Naive thymus-derived CD4-positive, alpha-beta T cell (primary cell): Measurements from ENCODE around the gene ZNF8. TPM values are rescaled to one million over a fixed set of nuclear protein-coding genes. Genes with fewer than 3 reads are reported as not detected.
"Not testable (repeated sequence)": the region's sequence is repeated elsewhere in the genome, so short reads cannot be mapped to it uniquely, and the experiment has no call there.

Experiments used
- ATAC-seq: fragments of 150-1000 bp; cut with Tn5 transposase; 2 replicates; pipeline ENCODE4 v1.10.0; 2021; ENCODE audit warnings: mild to moderate bottlenecking, moderate library complexity
- CTCF ChIA-PET: fragments of 350-600 bp; sonication (Branson Sonifier 250); formaldehyde crosslinking; loops from one replicate; lab custom pipeline; 2021; ENCODE audit warnings: antibody characterized with exemption; lab: Charles Lee
- POLR2A ChIA-PET: fragments of 350-600 bp; sonication (Branson Sonifier 250); formaldehyde crosslinking; loops from one replicate; lab custom pipeline; 2021; ENCODE audit warnings: antibody characterized with exemption, inconsistent platforms; lab: Charles Lee
- DNase-seq, 9 donors: peaks; one replicate each; pipeline versions ENCODE4 v3.0.0 to v3.0.0-alpha.2; 2020 to 2022; ENCODE audit warnings: mixed read lengths in 1 of 9
- H3K27ac ChIP-seq: one replicate; pipeline ENCODE4 v1.7.0; 2013; ENCODE audit warnings: mild to moderate bottlenecking, low read depth, low read length, moderate library complexity
- H3K27me3 ChIP-seq, 2 donors: one replicate each; pipeline ENCODE4 v1.7.0; 2013; ENCODE audit warnings: low read length in 2 of 2, mild to moderate bottlenecking in 2 of 2, moderate library complexity in 2 of 2; ENCODE audit not compliant: control insufficient read depth in 2 of 2, insufficient read depth in 2 of 2
- H3K36me3 ChIP-seq, 3 experiments: 1 replicate in 2 of 3; 2 replicates in 1 of 3; pipeline ENCODE4 v1.7.0; 2013; ENCODE audit warnings: low read length in 3 of 3, mild to moderate bottlenecking in 3 of 3, moderate library complexity in 1 of 3; ENCODE audit not compliant: insufficient read depth in 3 of 3, control insufficient read depth in 2 of 3
- H3K4me1 ChIP-seq, 2 donors: one replicate each; pipeline ENCODE4 v1.7.0; 2013; ENCODE audit warnings: low read length in 2 of 2, mild to moderate bottlenecking in 2 of 2, moderate library complexity in 1 of 2; ENCODE audit not compliant: control insufficient read depth in 2 of 2, insufficient read depth in 2 of 2
- H3K4me3 ChIP-seq: 2 replicates; pipeline ENCODE4 v1.7.0; 2013; ENCODE audit warnings: mild to moderate bottlenecking, low read length
- H3K9me3 ChIP-seq, 3 experiments: 1 replicate in 2 of 3; 2 replicates in 1 of 3; pipeline ENCODE4 v1.7.0; 2013; ENCODE audit warnings: low read length in 3 of 3; ENCODE audit not compliant: control insufficient read depth in 2 of 3
- H3K27ac Mint-ChIP-seq, 9 donors: one replicate each; pipeline ENCODE4 v1.8.0; 2020 to 2022; ENCODE audit warnings: mixed read lengths in 9 of 9, mild to moderate bottlenecking in 8 of 9, moderate library complexity in 5 of 9, inconsistent platforms in 2 of 9
- H3K27me3 Mint-ChIP-seq, 5 donors: one replicate each; pipeline ENCODE4 v1.8.0; 2021 to 2022; ENCODE audit warnings: mixed read lengths in 5 of 5, mild to moderate bottlenecking in 1 of 5
- H3K36me3 Mint-ChIP-seq, 5 donors: one replicate each; pipeline ENCODE4 v1.8.0; 2020 to 2022; ENCODE audit warnings: mixed read lengths in 5 of 5, mild to moderate bottlenecking in 3 of 5, inconsistent platforms in 1 of 5
- H3K4me1 Mint-ChIP-seq, 7 donors: one replicate each; pipeline ENCODE4 v1.8.0; 2020 to 2022; ENCODE audit warnings: mixed read lengths in 7 of 7, mild to moderate bottlenecking in 3 of 7, inconsistent platforms in 1 of 7
- H3K4me3 Mint-ChIP-seq, 10 donors: one replicate each; pipeline ENCODE4 v1.8.0; 2020 to 2022; ENCODE audit warnings: mild to moderate bottlenecking in 10 of 10, mixed read lengths in 10 of 10, moderate library complexity in 6 of 10, inconsistent platforms in 2 of 10
- H3K9me3 Mint-ChIP-seq, 11 donors: one replicate each; pipeline ENCODE4 v1.8.0; 2020 to 2022; ENCODE audit warnings: mixed read lengths in 11 of 11, mild to moderate bottlenecking in 4 of 11, inconsistent platforms in 1 of 11, moderate library complexity in 1 of 11
- intact Hi-C, 2 donors: fragments of 100-400 bp; cut with micrococcal nuclease; formaldehyde crosslinking; loops; one replicate each; pipeline ENCODE4 v1.15.1; 2023
- polyA plus RNA-seq, 2 donors: library from polyadenylated mRNA; unstranded; fragments of 300-500 nt; fragmentation: Illumina TruSeq; gene quantifications; one replicate each; pipeline ENCODE4 v1.2.3, GENCODE V29; 2021
- total RNA-seq, 6 experiments: library from RNA in 5 of 6; stranded (reverse) in 5 of 6; gene quantifications; 1 replicate in 5 of 6; 2 replicates in 1 of 6; pipeline ENCODE4 v1.2.3 and lab custom pipeline; 2021 to 2026

Gene ZNF8
- total and polyA plus RNA-seq, 7 experiments from 2014 or later: 0.97 to 10.5 (median 6.4) TPM

- H3K27me3 Mint-ChIP-seq, ATAC-seq, H3K27ac Mint-ChIP-seq, DNase-seq, POLR2A ChIA-PET, intact Hi-C loops, H3K4me1 ChIP-seq, CTCF ChIA-PET, H3K27me3 ChIP-seq, H3K4me1 Mint-ChIP-seq, H3K27ac ChIP-seq: not testable (repeated sequence)
- Histone ChIP-seq H3K36me3 (peaks cover 11 to 92% (median 11%) of the 10 kb centered on the region in 3 experiments), H3K4me3 (peak overlapping the region; percentile 2), H3K9me3 (peaks cover 34 to 94% (median 56%) of the 10 kb centered on the region in 3 experiments)
- H3K9me3 Mint-ChIP-seq: peaks cover 10 to 100% (median 86%) of the 10 kb centered on the region in 11 donors
- H3K4me3 Mint-ChIP-seq: peak overlapping the region in 2 of 10 donors; percentile 13 to 21
- H3K36me3 Mint-ChIP-seq: peaks cover 37 to 96% (median 80%) of the 10 kb centered on the region in 5 donors
Observed at GRCh38 chr19:58258259-58258658, 20.5 kb upstream of the ZNF8 start.

DNA sequence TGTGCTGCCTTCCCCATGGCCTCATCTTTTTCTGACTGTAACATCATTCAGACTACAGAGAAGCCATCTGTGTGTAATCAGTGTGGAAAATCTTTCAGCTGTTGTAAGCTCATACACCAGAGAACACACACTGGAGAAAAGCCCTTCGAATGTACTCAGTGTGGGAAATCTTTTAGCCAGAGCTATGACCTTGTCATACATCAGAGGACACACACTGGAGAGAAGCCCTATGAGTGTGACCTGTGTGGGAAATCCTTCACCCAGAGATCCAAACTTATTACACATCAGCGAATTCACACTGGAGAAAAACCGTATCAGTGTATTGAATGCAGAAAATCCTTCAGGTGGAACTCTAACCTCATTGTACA lies 17.2 kb upstream of the ZNF8 start:
- ChIA-PET CTCF (interaction anchor here (0.6 to 0.8 kb wide), 2 partner anchors 11 to 196 kb away, joined by 3 read pairs; no protein-coding TSS in a partner anchor), POLR2A (interaction anchor here (0.6 to 1.6 kb wide), 3 partner anchors 10 to 754 kb away, joined by 3 to 5 read pairs (median 4); no protein-coding TSS in a partner anchor)
- ATAC-seq (no peak), DNase-seq (no peak)
- intact Hi-C loops: no loop called here
- no peak overlapping the region for H3K4me3 Mint-ChIP-seq
- no peaks in the 10 kb centered on the region for H3K4me1 ChIP-seq
- peaks cover 5 to 100% (median 77%) of the 10 kb centered on the region in 11 donors for H3K9me3 Mint-ChIP-seq
- peaks cover 0 to 4% (median 0%) of the 10 kb centered on the region in 7 donors for H3K4me1 Mint-ChIP-seq
- peaks cover 6 to 88% (median 11%) of the 10 kb centered on the region in 3 experiments for H3K36me3 ChIP-seq
- H3K4me3 ChIP-seq: peak overlapping the region; percentile 19
- H3K27ac ChIP-seq: no peak overlapping the region
- no peaks in the 10 kb centered on the region for H3K27me3 Mint-ChIP-seq
- no peaks in the 10 kb centered on the region for H3K27me3 ChIP-seq
- peaks cover 37 to 98% (median 78%) of the 10 kb centered on the region in 3 experiments for H3K9me3 ChIP-seq
- H3K27ac Mint-ChIP-seq: no peak overlapping the region
- peaks cover 19 to 88% (median 64%) of the 10 kb centered on the region in 5 donors for H3K36me3 Mint-ChIP-seq

DNA sequence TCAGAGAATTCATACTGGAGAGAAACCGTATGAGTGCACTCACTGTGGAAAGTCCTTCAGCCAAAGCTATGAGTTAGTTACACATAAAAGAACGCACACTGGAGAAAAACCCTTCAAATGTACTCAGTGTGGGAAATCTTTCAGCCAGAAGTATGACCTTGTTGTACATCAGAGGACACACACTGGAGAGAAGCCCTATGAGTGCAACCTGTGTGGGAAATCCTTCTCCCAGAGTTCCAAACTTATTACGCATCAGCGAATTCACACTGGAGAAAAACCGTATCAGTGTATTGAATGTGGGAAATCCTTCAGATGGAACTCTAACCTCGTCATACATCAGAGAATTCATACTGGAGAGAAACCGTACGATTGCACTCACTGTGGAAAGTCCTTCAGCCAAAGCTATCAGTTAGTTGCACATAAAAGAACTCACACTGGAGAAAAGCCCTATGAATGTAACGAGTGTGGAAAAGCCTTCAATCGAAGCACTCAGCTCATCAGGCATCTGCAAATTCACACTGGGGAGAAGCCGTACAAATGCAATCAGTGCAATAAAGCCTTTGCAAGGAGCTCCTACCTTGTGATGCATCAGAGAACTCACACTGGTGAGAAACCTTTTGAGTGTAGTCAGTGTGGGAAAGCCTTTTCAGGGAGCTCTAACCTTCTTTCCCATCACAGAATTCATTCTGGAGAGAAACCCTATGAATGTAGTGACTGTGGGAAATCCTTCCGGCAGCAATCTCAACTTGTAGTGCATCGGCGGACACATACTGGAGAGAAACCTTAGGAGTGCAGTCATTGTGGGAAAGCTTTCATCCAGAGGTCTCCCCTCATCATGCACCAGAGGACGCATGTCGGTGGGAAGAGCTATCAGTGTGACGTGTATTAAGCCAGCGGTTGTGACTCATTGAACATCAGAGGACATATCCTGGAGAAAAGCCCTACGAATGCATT lies 16.5 kb upstream of the ZNF8 start:
- CTCF ChIA-PET: no interaction called here
- Mint-ChIP-seq H3K27me3 (no peaks in the 10 kb centered on the region), H3K9me3 (peaks cover 5 to 100% (median 77%) of the 10 kb centered on the region in 11 donors), H3K27ac (peak overlapping the region in 1 of 9 donors; percentile 18), H3K36me3 (peaks cover 18 to 87% (median 66%) of the 10 kb centered on the region in 5 donors), H3K4me1 (peaks cover 0 to 4% (median 0%) of the 10 kb centered on the region in 7 donors), H3K4me3 (no peak overlapping the region)
- peaks cover 6 to 88% (median 11%) of the 10 kb centered on the region in 3 experiments for H3K36me3 ChIP-seq
- H3K27me3 ChIP-seq: no peaks in the 10 kb centered on the region
- no peaks in the 10 kb centered on the region for H3K4me1 ChIP-seq
- POLR2A ChIA-PET: interaction anchor here (0.6 to 1.6 kb wide), 5 partner anchors 9 to 755 kb away, joined by 3 to 5 read pairs (median 3); partner anchors contain the start of gene ZNF274
- no peak for DNase-seq
- intact Hi-C loops: no loop called here
- ATAC-seq: no peak
- H3K9me3 ChIP-seq: peaks cover 35 to 99% (median 75%) of the 10 kb centered on the region in 3 experiments
- H3K4me3 ChIP-seq: peak overlapping the region; percentile 33
- no peak overlapping the region for H3K27ac ChIP-seq

GRCh38 chr19:58262922-58263296 lies 15.8 kb upstream of the ZNF8 start:
- H3K27me3 Mint-ChIP-seq: no peaks in the 10 kb centered on the region
- DNase-seq: no peak
- no peaks in the 10 kb centered on the region for H3K27me3 ChIP-seq
- H3K36me3 ChIP-seq: peaks cover 6 to 81% (median 11%) of the 10 kb centered on the region in 3 experiments
- peaks cover 1 to 99% (median 71%) of the 10 kb centered on the region in 11 donors for H3K9me3 Mint-ChIP-seq
- H3K4me3 Mint-ChIP-seq: peak overlapping the region in 1 of 10 donors; percentile 12
- CTCF ChIA-PET: no interaction called here
- peaks cover 11 to 80% (median 59%) of the 10 kb centered on the region in 5 donors for H3K36me3 Mint-ChIP-seq
- peak overlapping the region; percentile 33 for H3K4me3 ChIP-seq
- peak overlapping the region in 1 of 9 donors; percentile 32 for H3K27ac Mint-ChIP-seq
- no peaks in the 10 kb centered on the region for H3K4me1 Mint-ChIP-seq
- peaks cover 32 to 99% (median 69%) of the 10 kb centered on the region in 3 experiments for H3K9me3 ChIP-seq
- H3K27ac ChIP-seq: no peak overlapping the region
- no peak for ATAC-seq
- intact Hi-C loops: no loop called here
- H3K4me1 ChIP-seq: no peaks in the 10 kb centered on the region
- POLR2A ChIA-PET: interaction anchor here (1.0 to 1.6 kb wide), 3 partner anchors 9 to 81 kb away, joined by 3 to 5 read pairs (median 3); partner anchors contain the start of gene ZNF274

- Histone ChIP-seq H3K9me3 (peaks cover 32 to 97% (median 60%) of the 10 kb centered on the region in 3 experiments), H3K27me3 (no peaks in the 10 kb centered on the region), H3K4me1 (no peaks in the 10 kb centered on the region), H3K4me3 (no peak overlapping the region), H3K36me3 (peaks cover 6 to 59% (median 11%) of the 10 kb centered on the region in 3 experiments), H3K27ac (no peak overlapping the region)
- intact Hi-C loops: no loop called here
- Mint-ChIP-seq H3K36me3 (peaks cover 3 to 73% (median 51%) of the 10 kb centered on the region in 5 donors), H3K27me3 (no peaks in the 10 kb centered on the region), H3K9me3 (peaks cover 0 to 97% (median 62%) of the 10 kb centered on the region in 11 donors), H3K4me3 (no peak overlapping the region), H3K27ac (no peak overlapping the region), H3K4me1 (no peaks in the 10 kb centered on the region)
- CTCF ChIA-PET: no interaction called here
- no peak for DNase-seq
- POLR2A ChIA-PET: interaction anchor here (0.6 kb wide), 1 partner anchor 800 kb away, joined by 5 read pairs; no protein-coding TSS in a partner anchor
- ATAC-seq: no peak
Observed at GRCh38 chr19:58265100-58265499, 13.7 kb upstream of the ZNF8 start.

- Histone ChIP-seq H3K27ac (no peak overlapping the region), H3K36me3 (peaks cover 0 to 47% (median 0%) of the 10 kb centered on the region in 3 experiments), H3K4me1 (no peaks in the 10 kb centered on the region), H3K4me3 (no peak overlapping the region), H3K27me3 (no peaks in the 10 kb centered on the region), H3K9me3 (peaks cover 2 to 93% (median 41%) of the 10 kb centered on the region in 3 experiments)
- Mint-ChIP-seq H3K27me3 (no peaks in the 10 kb centered on the region), H3K36me3 (peaks cover 0 to 69% (median 44%) of the 10 kb centered on the region in 5 donors), H3K4me3 (no peak overlapping the region), H3K27ac (no peak overlapping the region), H3K9me3 (peaks cover 0 to 91% (median 58%) of the 10 kb centered on the region in 11 donors), H3K4me1 (no peaks in the 10 kb centered on the region)
- ATAC-seq (no peak), DNase-seq (no peak)
- POLR2A ChIA-PET: no interaction called here
- intact Hi-C loops: no loop called here
- CTCF ChIA-PET: no interaction called here
Observed at GRCh38 chr19:58268344-58268743, 10.4 kb upstream of the ZNF8 start.
